Caco-2 (cell line): Measurements from ENCODE around the gene FRMD4B. TPM values are rescaled to one million over a fixed set of nuclear protein-coding genes. Genes with fewer than 3 reads are reported as not detected.

Experiments
- BruUV-seq: library from RNA; stranded (reverse); fragments of 400-500 nt; replicated peaks from 2 replicates; lab custom pipeline; 2021; lab: Mats Ljungman, UMichigan
- CTCF ChIA-PET: fragments of 300-600 bp; sonication (Branson Sonifier 250); formaldehyde crosslinking; loops from one replicate; lab custom pipeline; 2022; ENCODE audit warnings: antibody characterized with exemption; lab: Charles Lee
- POLR2A ChIA-PET: fragments of 300-600 bp; sonication (Branson Sonifier 250); formaldehyde crosslinking; loops from one replicate; lab custom pipeline; 2022; ENCODE audit warnings: antibody characterized with exemption; lab: Charles Lee
- DNase-seq, 2 experiments: peaks; one replicate each; pipeline versions ENCODE4 v3.0.0 to v3.0.0-alpha.2; 2020 to 2022
- H3K27me3 ChIP-seq: replicated peaks from 2 replicates; pipeline ENCODE4 v1.6.0; 2011; ENCODE audit warnings: low read length; ENCODE audit not compliant: control insufficient read depth, insufficient read depth
- H3K36me3 ChIP-seq: 2 replicates; pipeline ENCODE4 v1.5.1; 2011; ENCODE audit warnings: low read length; ENCODE audit not compliant: control insufficient read depth, insufficient read depth
- H3K4me1 ChIP-seq: fragments of 250-450 bp; sonication (Bioruptor Pico); 2 replicates; pipeline ENCODE4 v1.5.1; 2020; ENCODE audit warnings: mild to moderate bottlenecking
- H3K4me3 ChIP-seq: 2 replicates; pipeline ENCODE4 v1.5.1; 2011; ENCODE audit warnings: low read depth, mild to moderate bottlenecking, control low read depth, low read length
- H3K9me3 ChIP-seq: fragments of 250-450 bp; sonication (Bioruptor Pico); 2 replicates; pipeline ENCODE4 v1.5.1; 2020; ENCODE audit warnings: mild to moderate bottlenecking, moderate library complexity
- H3K27ac Mint-ChIP-seq: one replicate; pipeline ENCODE4 v1.8.0; 2022; ENCODE audit warnings: mixed read lengths; ENCODE audit not compliant: unreplicated experiment
- H3K27me3 Mint-ChIP-seq: one replicate; pipeline ENCODE4 v1.8.0; 2022; ENCODE audit warnings: mixed read lengths; ENCODE audit not compliant: insufficient read depth, unreplicated experiment
- H3K36me3 Mint-ChIP-seq: one replicate; pipeline ENCODE4 v1.8.0; 2022; ENCODE audit warnings: mild to moderate bottlenecking, mixed read lengths; ENCODE audit not compliant: insufficient read depth, unreplicated experiment
- H3K4me1 Mint-ChIP-seq: one replicate; pipeline ENCODE4 v1.8.0; 2022; ENCODE audit warnings: low read depth, mixed read lengths; ENCODE audit not compliant: unreplicated experiment
- H3K4me3 Mint-ChIP-seq: one replicate; pipeline ENCODE4 v1.8.0; 2022; ENCODE audit warnings: mild to moderate bottlenecking, moderate library complexity, mixed read lengths; ENCODE audit not compliant: unreplicated experiment
- H3K9me3 Mint-ChIP-seq: one replicate; pipeline ENCODE4 v1.8.0; 2022; ENCODE audit warnings: mixed read lengths; ENCODE audit not compliant: unreplicated experiment
- intact Hi-C: fragments of 100-400 bp; cut with micrococcal nuclease; formaldehyde crosslinking; loops from one replicate; pipeline ENCODE4 v1.10.0; 2022; ENCODE audit not compliant: unreplicated experiment
- total RNA-seq: library from RNA; stranded (reverse); gene quantifications from 2 replicates; pipeline ENCODE4 v1.2.3, GENCODE V29; 2022
- TF ChIP-seq, protein P1 (sequence below), 2 experiments: fragments of 200-600 bp in 1 of 2; IDR thresholded peaks; 1 replicate in 1 of 2; 2 replicates in 1 of 2; pipeline versions ENCODE4 v1.5.1 to v1.8.0; 2011 to 2022; ENCODE audit warnings: antibody characterized with exemption in 1 of 2, control low read depth in 1 of 2, inconsistent platforms in 1 of 2, low read depth in 1 of 2, low read length in 1 of 2, mild to moderate bottlenecking in 1 of 2, moderate library complexity in 1 of 2; ENCODE audit not compliant: insufficient read depth in 1 of 2, severe bottlenecking in 1 of 2, unreplicated experiment in 1 of 2

Gene FRMD4B
- total RNA-seq, 1 experiment from 2014 or later: 47.5 TPM

DNA sequence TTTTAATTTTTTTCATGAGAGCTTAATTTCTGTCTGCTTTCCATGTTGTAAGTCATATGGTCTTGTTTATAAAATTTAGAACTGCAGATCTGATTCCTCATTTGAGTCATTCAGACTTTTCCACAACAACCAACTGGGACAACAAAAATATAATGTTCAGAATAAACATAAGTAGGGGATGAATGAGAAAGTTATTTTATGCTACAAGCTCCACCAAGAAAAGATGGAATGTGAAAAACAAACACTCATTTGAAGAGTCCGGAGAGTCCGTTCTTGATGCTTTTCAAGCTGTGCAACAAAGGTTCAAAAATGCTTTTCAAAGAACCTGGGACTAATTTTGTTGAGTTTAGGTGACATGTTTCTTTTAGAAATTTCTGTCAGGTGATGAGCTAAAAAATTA is 9.2 kb downstream of the FRMD4B start:
- no peaks in the 10 kb centered on the region for H3K4me1 Mint-ChIP-seq
- H3K4me3 Mint-ChIP-seq: no peak overlapping the region
- H3K36me3 Mint-ChIP-seq: no peaks in the 10 kb centered on the region
- H3K9me3 Mint-ChIP-seq: no peaks in the 10 kb centered on the region
- H3K36me3 ChIP-seq: no peaks in the 10 kb centered on the region
- H3K4me3 ChIP-seq: no peak overlapping the region
- no peak overlapping the region for H3K27ac Mint-ChIP-seq
- CTCF ChIA-PET: interaction anchor here (0.9 kb wide), 1 partner anchor 10 kb away, joined by 3 read pairs; no protein-coding TSS in a partner anchor
- no peak for DNase-seq
- H3K27me3 Mint-ChIP-seq: no peaks in the 10 kb centered on the region
- POLR2A ChIA-PET: no interaction called here
- H3K9me3 ChIP-seq: no peaks in the 10 kb centered on the region
- TF ChIP-seq, protein P1, sequence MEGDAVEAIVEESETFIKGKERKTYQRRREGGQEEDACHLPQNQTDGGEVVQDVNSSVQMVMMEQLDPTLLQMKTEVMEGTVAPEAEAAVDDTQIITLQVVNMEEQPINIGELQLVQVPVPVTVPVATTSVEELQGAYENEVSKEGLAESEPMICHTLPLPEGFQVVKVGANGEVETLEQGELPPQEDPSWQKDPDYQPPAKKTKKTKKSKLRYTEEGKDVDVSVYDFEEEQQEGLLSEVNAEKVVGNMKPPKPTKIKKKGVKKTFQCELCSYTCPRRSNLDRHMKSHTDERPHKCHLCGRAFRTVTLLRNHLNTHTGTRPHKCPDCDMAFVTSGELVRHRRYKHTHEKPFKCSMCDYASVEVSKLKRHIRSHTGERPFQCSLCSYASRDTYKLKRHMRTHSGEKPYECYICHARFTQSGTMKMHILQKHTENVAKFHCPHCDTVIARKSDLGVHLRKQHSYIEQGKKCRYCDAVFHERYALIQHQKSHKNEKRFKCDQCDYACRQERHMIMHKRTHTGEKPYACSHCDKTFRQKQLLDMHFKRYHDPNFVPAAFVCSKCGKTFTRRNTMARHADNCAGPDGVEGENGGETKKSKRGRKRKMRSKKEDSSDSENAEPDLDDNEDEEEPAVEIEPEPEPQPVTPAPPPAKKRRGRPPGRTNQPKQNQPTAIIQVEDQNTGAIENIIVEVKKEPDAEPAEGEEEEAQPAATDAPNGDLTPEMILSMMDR (IDR thresholded peaks at IDR 0.05; ENCODE audit: insufficient read depth in 1 of 2, low read depth in 1 of 2, low read length in 1 of 2, severe bottlenecking in 1 of 2, unreplicated experiment in 1 of 2): no peak
- intact Hi-C loops: no loop called here
- no peaks in the 10 kb centered on the region for H3K4me1 ChIP-seq
- no peaks in the 10 kb centered on the region for H3K27me3 ChIP-seq
- no TSS peak for BruUV-seq

DNA sequence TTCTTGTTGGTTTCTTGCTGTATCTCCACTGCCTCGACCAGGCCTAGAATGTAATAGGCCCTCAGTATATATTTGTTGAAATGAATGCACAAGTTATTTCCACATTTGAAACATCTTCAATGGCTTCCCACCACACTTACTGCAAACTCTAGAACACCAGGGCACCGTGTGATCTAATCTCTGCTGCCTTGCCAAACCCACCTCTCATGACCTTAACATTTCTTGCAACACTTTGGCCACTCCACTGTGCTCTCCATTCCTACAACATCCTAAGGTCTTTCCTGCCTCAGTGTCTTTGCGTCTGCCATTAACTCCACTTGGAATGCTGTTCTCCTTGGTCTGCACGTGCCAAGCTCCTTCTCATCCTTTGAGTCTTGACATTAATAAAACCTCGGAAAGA is 14.1 kb downstream of the FRMD4B start:
- CTCF ChIA-PET: no interaction called here
- intact Hi-C loops: no loop called here

DNA sequence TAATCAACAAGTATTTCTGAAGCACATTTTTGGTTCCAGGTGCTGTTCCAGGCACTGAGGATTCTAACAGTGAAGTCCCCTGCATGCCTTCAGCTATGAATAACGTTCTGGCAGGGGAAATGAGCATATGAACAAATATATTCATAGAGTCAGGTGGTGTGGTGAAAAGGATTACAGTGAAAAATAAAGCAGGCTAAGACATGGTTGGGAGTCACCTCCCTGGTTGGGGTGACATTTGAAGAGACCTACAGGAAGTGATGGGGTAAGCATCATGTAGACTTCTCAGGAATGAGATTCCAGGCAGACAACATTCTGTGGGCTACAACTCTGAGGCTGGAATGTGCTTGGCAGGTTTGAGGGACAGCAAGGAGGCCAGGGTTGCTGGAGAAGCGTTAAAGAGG is 15.0 kb downstream of the FRMD4B start:
- BruUV-seq: no TSS peak
- Mint-ChIP-seq H3K27me3 (no peaks in the 10 kb centered on the region), H3K9me3 (no peaks in the 10 kb centered on the region), H3K4me1 (no peaks in the 10 kb centered on the region), H3K36me3 (no peaks in the 10 kb centered on the region), H3K27ac (no peak overlapping the region), H3K4me3 (no peak overlapping the region)
- H3K9me3 ChIP-seq: no peaks in the 10 kb centered on the region
- TF ChIP-seq, protein P1 (IDR thresholded peaks at IDR 0.05; ENCODE audit: insufficient read depth in 1 of 2, low read depth in 1 of 2, low read length in 1 of 2, severe bottlenecking in 1 of 2, unreplicated experiment in 1 of 2): no peak
- H3K36me3 ChIP-seq: no peaks in the 10 kb centered on the region
- intact Hi-C loops: no loop called here
- H3K4me3 ChIP-seq: no peak overlapping the region
- DNase-seq: no peak
- POLR2A ChIA-PET: no interaction called here
- no peaks in the 10 kb centered on the region for H3K4me1 ChIP-seq
- CTCF ChIA-PET: no interaction called here
- H3K27me3 ChIP-seq: no peaks in the 10 kb centered on the region

More for the DNA sequence above, 14.1 kb downstream of the FRMD4B start:
- no peak overlapping the region for H3K4me3 Mint-ChIP-seq
- no peak overlapping the region for H3K27ac Mint-ChIP-seq
- POLR2A ChIA-PET: no interaction called here
- no peaks in the 10 kb centered on the region for H3K9me3 Mint-ChIP-seq
- Histone ChIP-seq H3K27me3 (no peaks in the 10 kb centered on the region), H3K4me3 (no peak overlapping the region), H3K9me3 (no peaks in the 10 kb centered on the region), H3K36me3 (no peaks in the 10 kb centered on the region), H3K4me1 (no peaks in the 10 kb centered on the region)
- TF ChIP-seq, protein P1 (IDR thresholded peaks at IDR 0.05; ENCODE audit: insufficient read depth in 1 of 2, low read depth in 1 of 2, low read length in 1 of 2, severe bottlenecking in 1 of 2, unreplicated experiment in 1 of 2): no peak
- H3K27me3 Mint-ChIP-seq: no peaks in the 10 kb centered on the region
- H3K4me1 Mint-ChIP-seq: no peaks in the 10 kb centered on the region
- DNase-seq: no peak
- BruUV-seq: no TSS peak
- no peaks in the 10 kb centered on the region for H3K36me3 Mint-ChIP-seq
